ENCODE measurements around the gene PGPEP1. TPM values are rescaled to one million over a fixed set of nuclear protein-coding genes. Genes with fewer than 3 reads are reported as not detected.

PGPEP1 gene
- total and polyA plus RNA-seq, 2 donors (not counting 3 experiments of a cell fraction or from before 2014, with no cell fraction given): 9.9 to 27.2 TPM

GRCh38 chr19:18307271-18307681, 33.1 kb upstream of the PGPEP1 start:
- no peak for FAIRE-seq
- no TSS peak for BruUV-seq (replicated peaks)
- Histone ChIP-seq H3K4me2 (ENCODE audit: insufficient read depth, low read length) (no peak overlapping the region), H2AFZ (ENCODE audit: low read depth, low read length) (no peak overlapping the region), H4K20me1 (replicated peaks; ENCODE audit: control insufficient read depth, extremely low read depth, insufficient read depth, low read length) (no peaks in the 10 kb centered on the region), H3K36me3 (ENCODE audit: control insufficient read depth in 2 of 2, extremely low read depth in 1 of 2, insufficient read depth in 2 of 2, low read length in 2 of 2) (peaks cover 0 to 15% of the 10 kb centered on the region in 2 experiments), H3K27me3 (ENCODE audit: control insufficient read depth in 2 of 2, insufficient read depth in 2 of 2, low read length in 2 of 2) (no peaks in the 10 kb centered on the region), H3K4me1 (ENCODE audit: control insufficient read depth, extremely low read depth, insufficient read depth, low read length) (peaks cover 21% of the 10 kb centered on the region), H3K9me1 (replicated peaks; ENCODE audit: control insufficient read depth, extremely low read depth, insufficient read depth, low read length) (no peaks in the 10 kb centered on the region), H3K9me3 (replicated peaks; ENCODE audit: control insufficient read depth, insufficient read depth, low read length) (no peaks in the 10 kb centered on the region), H3K4me3 (replicated peaks in 1 of 3; ENCODE audit: insufficient read depth in 1 of 3, low read depth in 1 of 3, low read length in 3 of 3) (no peak overlapping the region), H3K79me2 (ENCODE audit: control insufficient read depth, insufficient read depth, low read length) (no peaks in the 10 kb centered on the region), H3K27ac (ENCODE audit: insufficient read depth, low read depth, low read length) (no peak overlapping the region), H3K9ac (replicated peaks; ENCODE audit: extremely low read depth, insufficient read depth, low read length) (no peak overlapping the region)
- POLR2A ChIA-PET: no interaction called here
- TF ChIP-seq JUN (IDR thresholded peaks at IDR 0.05; ENCODE audit: borderline replicate concordance, insufficient read depth, insufficient read length, low read depth) (no peak), FOS (IDR thresholded peaks at IDR 0.05; ENCODE audit: borderline replicate concordance, insufficient read depth, low read length) (no peak), POLR2AphosphoS5 (IDR thresholded peaks at IDR 0.05; ENCODE audit: insufficient read depth, low read depth, low read length) (no peak), CTCF (IDR thresholded peaks at IDR 0.05; ENCODE audit: extremely low read depth in 1 of 2, insufficient read depth in 1 of 2, low read depth in 1 of 2, low read length in 2 of 2) (no peak), MAX (IDR thresholded peaks at IDR 0.05; ENCODE audit: insufficient read depth, insufficient read length) (no peak), MYC (IDR thresholded peaks at IDR 0.05; ENCODE audit: low read depth, low read length) (no peak), EZH2 (IDR thresholded peaks at IDR 0.05; ENCODE audit: borderline replicate concordance, low read depth, low read length, severe bottlenecking) (no peak), POLR2A (IDR thresholded peaks at IDR 0.05; ENCODE audit: low read depth, low read length) (no peak), GATA2 (IDR thresholded peaks at IDR 0.05; ENCODE audit: insufficient read depth, insufficient read length, low read depth, low read length) (no peak)
- no peak for DNase-seq (ENCODE audit: low read depth, low spot score)
- CTCF ChIA-PET: interaction anchor here (0.7 to 1.4 kb wide), 4 partner anchors 14 to 99 kb away, joined by 3 to 5 read pairs (median 4); partner anchors contain the start of gene PGPEP1
- intact Hi-C loops (cut with micrococcal nuclease) (no loop called here), dilution Hi-C loops (cut with MboI; ENCODE audit: extremely low pct_ligation_motif_present, low sequenced_read_pairs) (no loop called here)
